Lung (tissue), 12 donors: ENCODE data around the gene ZP2. TPM values are rescaled to one million over a fixed set of nuclear protein-coding genes. Genes with fewer than 3 reads are reported as not detected.

Source experiments
- ATAC-seq: fragments of 200-7000 bp; cut with Tn5 transposase; one replicate; pipeline ENCODE4 v1.9.1; 2020; ENCODE audit warnings: moderate number of reproducible peaks; ENCODE audit not compliant: insufficient read depth, low FRiP score
- DNase-seq, 3 donors: peaks; one replicate each; pipeline ENCODE4 v3.0.0-alpha.2; 2013 to 2017
- H3K27ac ChIP-seq, 2 donors: one replicate each; pipeline ENCODE4 v1.5.1; 2013; ENCODE audit warnings: mild to moderate bottlenecking in 2 of 2, moderate library complexity in 2 of 2, control low read depth in 1 of 2, inconsistent platforms in 1 of 2, low read depth in 1 of 2, low read length in 1 of 2
- H3K27me3 ChIP-seq, 3 donors: one replicate each; pipeline ENCODE4 v1.5.1; 2013; ENCODE audit warnings: low read length in 2 of 3; ENCODE audit not compliant: control insufficient read depth in 3 of 3, insufficient read depth in 3 of 3
- H3K36me3 ChIP-seq, 4 donors: one replicate each; pipeline ENCODE4 v1.5.1; 2013; ENCODE audit warnings: low read length in 4 of 4, mild to moderate bottlenecking in 1 of 4, moderate library complexity in 1 of 4; ENCODE audit not compliant: control insufficient read depth in 4 of 4, insufficient read depth in 4 of 4
- H3K4me1 ChIP-seq, 5 donors: one replicate each; pipeline ENCODE4 v1.5.1; 2013; ENCODE audit warnings: low read length in 5 of 5, mild to moderate bottlenecking in 2 of 5, moderate library complexity in 1 of 5; ENCODE audit not compliant: control insufficient read depth in 5 of 5, insufficient read depth in 5 of 5
- H3K4me3 ChIP-seq: one replicate; pipeline ENCODE4 v1.5.1; 2013; ENCODE audit warnings: mild to moderate bottlenecking, control low read depth, moderate library complexity
- H3K9ac ChIP-seq, 2 donors: one replicate each; pipeline ENCODE4 v1.5.1; 2013; ENCODE audit warnings: low read length in 2 of 2, control low read depth in 1 of 2; ENCODE audit not compliant: insufficient read depth in 1 of 2
- H3K9me3 ChIP-seq, 4 donors: one replicate each; pipeline ENCODE4 v1.5.1; 2013; ENCODE audit warnings: low read length in 3 of 4, mild to moderate bottlenecking in 1 of 4, moderate library complexity in 1 of 4; ENCODE audit not compliant: control insufficient read depth in 4 of 4, insufficient read depth in 3 of 4
- WGBS, 2 donors: extraction: QIAGEN DNeasy Blood & Tissue Kit; methylation state at CpG; one replicate each; pipeline ENCODE4 v1.1.7; 2013; 5-methylcytosine and 5-hydroxymethylcytosine counted together
- polyA plus RNA-seq, 2 donors: library from polyadenylated mRNA; stranded (reverse); fragments of 200-250 nt; gene quantifications; one replicate each; pipeline ENCODE4 v1.2.1, GENCODE V29; 2013
- total RNA-seq, 2 donors: library from RNA; depleted of rRNA in 1 of 2; stranded (reverse); fragments of >200 nt in 1 of 2; gene quantifications; one replicate each; pipeline ENCODE4 v1.2.1, GENCODE V29; 2014 to 2021
- TF ChIP-seq, protein P1 (sequence below): IDR thresholded peaks from 2 replicates; pipeline ENCODE4 v1.5.1; 2012; ENCODE audit warnings: mild to moderate bottlenecking; ENCODE audit errors: control extremely low read depth, extremely low read depth
- donor health status: control.
- donor health status: control.
- donor health status: Bipolar disorder and iron deficiency.
- donor health status: healthy.
- donor health status: DM: yes; HTN: yes; CAD: no.

Gene ZP2
- total and polyA plus RNA-seq, 4 donors, result 0.17 TPM; not detected in 3

DNA sequence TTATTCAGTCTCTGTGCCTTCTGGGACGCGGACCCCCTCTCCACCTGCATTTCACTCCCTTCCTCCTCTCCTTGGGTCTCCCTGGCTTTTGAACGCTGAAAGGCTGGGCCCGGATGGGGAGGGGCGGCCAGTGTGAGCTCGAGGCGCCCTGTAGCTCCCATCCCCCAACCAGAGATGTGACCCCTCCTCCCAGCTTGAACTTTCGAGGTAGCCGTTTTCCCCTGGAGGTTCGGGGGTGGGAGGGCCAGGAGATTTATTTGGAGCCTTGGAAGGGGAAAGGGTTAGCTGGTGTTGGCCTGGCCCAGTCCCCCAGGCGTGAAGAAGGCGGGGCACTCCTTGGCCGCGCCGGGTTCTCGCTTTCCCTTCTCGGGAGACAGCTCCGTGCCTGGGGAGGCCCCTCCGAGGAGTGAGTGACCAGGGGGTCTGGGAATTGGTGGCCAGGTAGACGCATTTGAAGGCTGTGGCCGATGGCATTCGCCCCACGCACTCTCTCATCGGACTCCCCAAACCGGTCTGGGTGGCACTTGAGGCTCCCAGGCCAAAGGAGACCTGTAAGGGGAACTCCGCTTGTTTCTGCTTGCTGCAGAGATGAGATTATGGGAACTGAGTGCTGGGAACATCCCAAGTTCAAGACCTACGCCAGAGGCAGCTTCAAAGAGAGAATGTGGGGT lies 52.0 kb downstream of the ZP2 start:
- ATAC-seq, result peak; percentile 40
- Histone ChIP-seq H3K4me3 (peak overlapping the region; percentile 66), H3K9ac (peak overlapping the region in 1 of 2 donors; percentile 17)

GRCh38 chr16:21158208-21159110 lies 52.9 kb downstream of the ZP2 start, which contains the start of gene LDAF1:
Gene LDAF1, plus strand, starts transcription at chr16:21158674. Its CDS starts 2,509 bp downstream, at chr16:21161183.
- TF ChIP-seq, protein P1, sequence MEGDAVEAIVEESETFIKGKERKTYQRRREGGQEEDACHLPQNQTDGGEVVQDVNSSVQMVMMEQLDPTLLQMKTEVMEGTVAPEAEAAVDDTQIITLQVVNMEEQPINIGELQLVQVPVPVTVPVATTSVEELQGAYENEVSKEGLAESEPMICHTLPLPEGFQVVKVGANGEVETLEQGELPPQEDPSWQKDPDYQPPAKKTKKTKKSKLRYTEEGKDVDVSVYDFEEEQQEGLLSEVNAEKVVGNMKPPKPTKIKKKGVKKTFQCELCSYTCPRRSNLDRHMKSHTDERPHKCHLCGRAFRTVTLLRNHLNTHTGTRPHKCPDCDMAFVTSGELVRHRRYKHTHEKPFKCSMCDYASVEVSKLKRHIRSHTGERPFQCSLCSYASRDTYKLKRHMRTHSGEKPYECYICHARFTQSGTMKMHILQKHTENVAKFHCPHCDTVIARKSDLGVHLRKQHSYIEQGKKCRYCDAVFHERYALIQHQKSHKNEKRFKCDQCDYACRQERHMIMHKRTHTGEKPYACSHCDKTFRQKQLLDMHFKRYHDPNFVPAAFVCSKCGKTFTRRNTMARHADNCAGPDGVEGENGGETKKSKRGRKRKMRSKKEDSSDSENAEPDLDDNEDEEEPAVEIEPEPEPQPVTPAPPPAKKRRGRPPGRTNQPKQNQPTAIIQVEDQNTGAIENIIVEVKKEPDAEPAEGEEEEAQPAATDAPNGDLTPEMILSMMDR, result no peak
- peak within 1 kb of the TSS; percentile 74 to 77 for H3K27ac ChIP-seq
- peak within 1 kb of the TSS in 1 of 2 donors; percentile 17 for H3K9ac ChIP-seq
- H3K9me3 ChIP-seq, result no peaks in the 10 kb centered on the region
- H3K27me3 ChIP-seq, result no peaks in the 10 kb centered on the region
- 1% methylated on average over 54 to 59 of the region's 59 CpGs for WGBS, 2 donors
- DNase-seq, result peak; percentile 83 to 91 (median 86)
- H3K4me3 ChIP-seq, result peak within 1 kb of the TSS; percentile 66
- peaks cover 4 to 40% (median 8%) of the 10 kb centered on the region in 5 donors for H3K4me1 ChIP-seq
- peak; percentile 94 for ATAC-seq
- no peaks in the 10 kb centered on the region for H3K36me3 ChIP-seq

More for the DNA sequence above, 52.0 kb downstream of the ZP2 start:
- DNase-seq, result peak; percentile 46 to 70 (median 63)
- Histone ChIP-seq H3K36me3 (peaks cover 0 to 5% (median 2%) of the 10 kb centered on the region in 4 donors), H3K27me3 (no peaks in the 10 kb centered on the region), H3K9me3 (no peaks in the 10 kb centered on the region), H3K27ac (peak overlapping the region; percentile 74 to 77), H3K4me1 (peaks cover 4 to 40% (median 14%) of the 10 kb centered on the region in 5 donors)
- WGBS, 2 donors, result 3 to 5% methylated on average over 27 of the region's 27 CpGs
- TF ChIP-seq, protein P1, result no peak

DNA sequence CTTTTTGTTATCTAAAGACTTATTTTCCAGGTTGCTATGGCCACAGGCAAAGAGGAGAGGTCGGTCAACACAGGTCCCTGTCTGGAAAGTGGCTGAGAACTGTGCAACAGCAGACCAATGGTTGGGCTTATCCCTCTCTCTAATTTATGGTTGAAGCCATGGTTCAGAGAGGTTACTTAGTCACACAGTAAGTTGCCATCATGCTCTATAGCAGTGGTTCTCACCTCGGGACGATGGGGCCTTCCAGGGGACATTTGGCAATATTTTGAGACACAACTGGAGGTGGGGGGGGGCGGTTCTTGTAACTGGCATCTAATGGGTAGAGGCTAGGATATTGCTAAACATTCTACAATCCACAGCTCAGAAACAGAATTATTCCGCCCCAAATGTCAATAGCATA lies 53.7 kb downstream of the ZP2 start:
- peaks cover 4 to 31% (median 6%) of the 10 kb centered on the region in 5 donors for H3K4me1 ChIP-seq
- no peak overlapping the region for H3K4me3 ChIP-seq
- H3K27ac ChIP-seq, result peak overlapping the region in 1 of 2 donors; percentile 23
- ATAC-seq (no peak), DNase-seq (no peak)
- no peaks in the 10 kb centered on the region for H3K9me3 ChIP-seq
- WGBS, 2 donors, result 51 to 63% methylated on average over 5 of the region's 5 CpGs
- H3K27me3 ChIP-seq, result no peaks in the 10 kb centered on the region
- H3K9ac ChIP-seq, result peak overlapping the region in 1 of 2 donors; percentile 4
- TF ChIP-seq, protein P1, result no peak
- no peaks in the 10 kb centered on the region for H3K36me3 ChIP-seq
